SKM-1 (cell line): ENCODE results near the gene TEX48.

Source experiments
- DNase-seq: peaks from one replicate; lab custom pipeline; 2025; ENCODE audit not compliant: unreplicated experiment; lab: John Stamatoyannopoulos, UW

Gene TEX48

GRCh38 chr9:114669961-114670360 lies 12.0 kb downstream of the TEX48 start:
- DNase-seq, result no peak

GRCh38 chr9:114668146-114668545 lies 13.8 kb downstream of the TEX48 start:
- DNase-seq, result no peak

DNA sequence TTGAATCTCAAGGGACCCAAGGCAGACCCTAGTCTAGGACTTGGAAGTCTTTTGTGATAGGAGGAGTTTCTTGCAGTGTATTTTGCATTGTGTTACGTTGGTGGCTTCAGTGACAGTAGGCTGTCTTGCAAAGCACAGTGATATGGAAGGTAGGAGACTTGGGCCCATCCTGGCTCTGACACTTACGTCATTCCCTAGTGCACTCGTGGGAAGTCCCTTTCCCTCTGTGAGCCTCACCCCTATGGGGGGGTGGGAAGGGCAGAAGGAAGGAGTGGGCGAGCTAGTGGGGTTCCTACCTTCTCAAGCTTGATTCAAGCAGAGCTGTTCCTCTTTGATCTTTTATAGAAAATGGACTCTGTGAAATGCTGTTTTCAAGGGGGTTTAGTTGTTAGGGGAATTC lies 15.1 kb downstream of the TEX48 start:
- no peak for DNase-seq

- DNase-seq, result no peak
Measured at GRCh38 chr9:114666401-114666800, 15.6 kb downstream of the TEX48 start.

DNA sequence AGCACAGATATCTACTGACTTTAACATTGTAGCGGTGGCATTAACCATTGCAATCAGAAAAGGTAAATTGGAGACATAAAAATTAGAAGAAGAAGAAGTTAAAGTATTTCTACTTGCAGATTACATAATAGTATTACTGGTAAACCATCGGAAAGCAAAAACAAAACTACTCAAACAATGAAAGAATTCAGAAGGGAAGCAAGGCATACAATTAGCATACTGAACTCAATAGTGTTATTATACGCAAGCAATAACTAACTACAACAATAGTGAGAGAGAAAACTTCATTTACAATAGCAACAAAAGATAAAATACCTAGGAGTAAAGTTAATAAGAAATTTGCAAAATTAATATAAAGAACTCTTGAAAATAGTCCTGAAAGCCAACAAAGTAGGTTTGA lies 17.8 kb downstream of the TEX48 start:
- DNase-seq, result no peak

GRCh38 chr9:114662081-114662989 lies 19.7 kb downstream of the TEX48 start:
- DNase-seq, result no peak

DNA sequence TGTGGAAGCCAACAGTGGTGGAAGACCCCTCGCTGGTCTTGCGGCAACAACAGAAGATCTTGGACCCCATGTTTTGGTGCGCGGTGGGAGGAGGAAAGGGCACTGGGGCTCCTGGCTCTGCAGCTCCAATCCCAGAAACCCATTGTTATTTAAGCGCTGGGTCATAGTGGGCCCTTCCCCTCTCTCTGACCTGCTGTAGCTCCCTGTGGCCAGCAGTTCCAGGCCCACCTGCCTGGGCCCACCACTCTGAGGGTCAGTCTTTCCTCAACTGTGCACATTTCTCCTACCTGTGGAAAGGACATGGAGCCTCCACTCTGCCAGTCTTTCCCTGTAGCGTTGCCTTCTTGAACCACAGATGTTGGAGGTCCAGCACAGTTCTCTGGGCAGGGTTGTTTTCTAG lies 24.3 kb downstream of the TEX48 start, which contains the start of gene TEX53:
Gene TEX53 (minus strand): TSS at position 101 of the 400 bp plus-strand sequence. CDS start 31 bp downstream, at position 70.
- no peak for DNase-seq

- no peak for DNase-seq
Measured at GRCh38 chr9:114656301-114656700, 25.7 kb downstream of the TEX48 start.

- DNase-seq, result no peak
Measured at GRCh38 chr9:114655689-114656088, 26.3 kb downstream of the TEX48 start.

GRCh38 chr9:114653556-114654159 lies 28.3 kb downstream of the TEX48 start:
- DNase-seq, result no peak

- DNase-seq, result no peak
Measured at GRCh38 chr9:114652776-114653555, 29.0 kb downstream of the TEX48 start.

DNA sequence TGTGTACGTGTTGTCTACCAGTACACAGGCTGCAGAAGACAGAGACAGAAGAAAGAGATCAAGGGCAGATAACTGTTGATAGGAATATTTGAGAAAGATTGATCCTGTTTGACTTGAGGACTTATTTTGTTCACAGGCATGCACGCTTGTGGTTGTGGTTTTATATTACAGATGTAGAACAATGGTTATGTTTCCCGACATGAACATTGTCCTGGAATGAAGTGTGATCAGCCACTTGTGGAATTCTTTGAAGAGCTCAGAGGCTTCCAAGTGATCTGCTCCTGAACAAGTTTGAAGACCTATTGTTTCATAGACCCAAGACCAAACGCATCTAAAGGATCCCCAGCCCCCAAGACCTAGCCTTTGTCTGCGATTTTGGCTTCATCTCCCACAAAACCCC lies 38.1 kb downstream of the TEX48 start:
- DNase-seq, result no peak

DNA sequence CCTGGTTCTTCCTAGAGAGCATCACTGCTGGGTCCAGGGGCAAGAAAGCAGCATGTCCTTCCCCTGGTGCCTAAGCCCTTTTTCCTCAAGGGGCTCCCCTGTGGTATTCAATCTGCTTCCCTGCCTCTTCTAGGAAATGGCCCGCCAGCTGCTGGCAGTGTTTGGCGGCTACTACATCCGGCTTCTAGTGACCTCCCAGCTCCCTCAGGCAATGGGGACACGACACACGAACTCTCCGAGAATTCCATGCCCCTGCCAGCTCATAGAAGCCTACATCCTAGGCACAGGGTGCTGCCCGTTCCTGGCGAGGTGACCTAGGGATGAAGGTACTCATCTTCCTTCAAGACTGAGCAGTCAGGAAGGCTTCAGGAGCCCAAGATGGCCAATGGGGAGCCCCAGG lies 39.0 kb downstream of the TEX48 start:
- no peak for DNase-seq

DNA sequence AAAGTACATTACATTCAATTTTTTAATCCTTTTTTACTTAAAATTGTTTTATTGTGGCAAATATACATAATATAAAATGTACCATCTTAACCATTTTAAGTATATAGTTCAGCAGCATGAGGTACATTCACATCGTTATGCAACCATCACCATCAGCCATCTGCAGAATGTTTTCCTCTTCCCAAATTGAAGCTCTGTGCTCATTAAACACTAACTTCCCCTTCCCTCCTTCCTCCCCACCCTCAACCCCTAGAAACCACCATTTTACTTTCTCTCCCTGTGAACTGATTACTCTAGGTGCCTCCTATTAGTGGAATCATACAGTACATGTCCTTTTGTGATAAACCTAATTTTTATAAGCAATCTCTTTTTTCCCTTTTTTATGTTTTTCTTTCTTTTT lies 40.0 kb downstream of the TEX48 start:
- peak; percentile 27 for DNase-seq

DNA sequence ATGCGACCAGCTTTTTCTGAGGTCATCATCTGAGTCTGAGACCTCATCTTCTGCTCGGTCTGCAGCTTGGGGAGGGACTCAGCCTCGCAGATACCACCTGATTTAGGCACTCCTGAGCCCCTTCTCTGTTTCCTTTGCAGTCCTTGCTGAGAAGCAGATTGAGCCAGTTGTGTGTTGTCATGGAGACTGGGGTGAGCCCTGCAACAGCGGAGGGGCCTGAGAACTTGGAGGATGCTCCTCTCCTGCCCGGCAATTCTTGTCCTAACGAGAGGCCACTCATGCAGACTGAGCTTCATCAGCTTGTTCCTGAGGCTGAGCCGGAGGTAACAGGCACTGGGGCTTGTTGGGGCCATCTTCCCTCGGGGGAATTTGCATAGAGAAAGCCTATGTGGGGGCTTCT lies 43.6 kb downstream of the TEX48 start:
- DNase-seq, result no peak

- DNase-seq, result no peak
Measured at GRCh38 chr9:114634387-114634786, 47.6 kb downstream of the TEX48 start.

DNA sequence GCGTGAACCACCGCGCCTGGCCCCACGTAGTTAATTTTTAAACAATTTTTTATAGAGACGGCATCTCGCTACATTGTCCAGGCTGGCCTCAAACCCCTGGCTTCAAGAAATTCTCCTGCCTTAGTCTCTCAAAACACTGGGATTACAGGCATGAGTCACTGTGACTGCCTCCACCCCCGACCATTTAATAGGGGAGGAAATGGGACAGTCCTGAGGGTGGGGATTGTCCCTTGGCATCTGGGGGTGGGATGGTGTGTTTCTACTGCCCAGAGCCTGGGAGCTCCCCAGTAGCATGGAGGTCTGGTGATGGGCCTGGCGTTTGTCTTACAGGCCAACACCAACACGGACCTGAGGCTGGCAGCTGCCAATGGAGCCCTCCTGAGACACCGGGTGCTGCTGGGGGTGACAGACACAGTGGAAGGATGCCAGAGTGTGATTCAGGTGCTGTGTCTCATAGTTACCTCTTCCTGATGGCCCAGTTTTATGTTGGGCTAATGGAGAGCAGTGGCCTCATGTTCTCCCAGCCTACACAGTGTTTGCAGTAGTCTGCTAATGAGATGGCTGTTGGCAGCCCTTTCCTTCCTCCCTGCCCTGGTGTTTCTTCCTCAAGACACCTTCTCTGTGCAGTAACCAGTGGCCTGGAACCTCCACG lies 48.4 kb downstream of the TEX48 start:
- DNase-seq, result no peak

GRCh38 chr9:114631166-114631565 lies 50.8 kb downstream of the TEX48 start:
- DNase-seq, result no peak

DNA sequence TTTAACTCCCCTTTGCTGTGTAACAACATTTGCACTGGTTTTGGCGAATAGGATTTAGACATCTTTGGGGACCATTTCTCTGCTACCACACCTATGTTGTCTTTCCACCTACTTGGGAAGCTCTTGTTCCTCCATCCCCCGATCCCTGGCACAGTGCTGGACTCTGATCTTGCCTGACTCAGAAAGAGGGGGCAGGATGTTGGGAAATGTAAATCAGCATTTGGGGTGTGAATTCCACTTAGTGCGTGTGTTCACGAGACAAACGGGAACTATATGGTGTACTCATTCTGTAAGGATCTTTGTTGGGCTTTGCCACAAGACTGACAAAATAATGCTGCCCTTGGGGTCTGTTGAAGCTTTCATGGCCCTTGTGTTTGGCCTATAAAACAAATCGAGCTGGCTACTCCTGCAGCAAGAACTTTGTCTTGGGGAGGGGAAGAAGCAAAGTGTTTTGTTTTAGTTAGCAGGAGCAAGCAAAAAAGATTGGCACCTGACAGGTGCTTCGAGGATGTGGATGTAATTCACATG lies 52.4 kb downstream of the TEX48 start:
- DNase-seq, result no peak

- no peak for DNase-seq
Measured at GRCh38 chr9:114627553-114627952, 54.4 kb downstream of the TEX48 start.
